Testis (tissue), 3 donors: Measurements from ENCODE around the gene MS4A15. TPM values are rescaled to one million over a fixed set of nuclear protein-coding genes. Genes with fewer than 3 reads are reported as not detected.

ENCODE experiments used
- DNase-seq: peaks from one replicate; pipeline ENCODE4 v3.0.0-alpha.2; 2019
- H3K27ac ChIP-seq, 2 donors: fragments of 200-600 bp; sonication (generic); one replicate each; pipeline ENCODE4 v1.5.1; 2019
- H3K27me3 ChIP-seq: fragments of 200-600 bp; sonication (generic); one replicate; pipeline ENCODE4 v1.5.1; 2019
- H3K36me3 ChIP-seq: fragments of 200-600 bp; sonication (generic); one replicate; pipeline ENCODE4 v1.5.1; 2017; ENCODE audit warnings: low read depth; ENCODE audit errors: missing control alignments
- H3K4me1 ChIP-seq: fragments of 200-600 bp; sonication (generic); one replicate; pipeline ENCODE4 v1.5.1; 2019
- H3K4me3 ChIP-seq, 2 donors: fragments of 200-600 bp; sonication (generic); one replicate each; pipeline ENCODE4 v1.5.1; 2017 to 2019
- H3K9me3 ChIP-seq: fragments of 200-600 bp; sonication (generic); one replicate; pipeline ENCODE4 v1.5.1; 2017
- CTCF ChIP-seq, 3 experiments: fragments of 450-650 bp in 2 of 3; fragments of 200-600 bp in 1 of 3; sonication (generic) in 1 of 3; IDR thresholded peaks; one replicate each; pipeline ENCODE4 v1.5.1; 2016 to 2019; ENCODE audit warnings: antibody characterized with exemption in 3 of 3, mild to moderate bottlenecking in 2 of 3, moderate library complexity in 1 of 3
- POLR2A ChIP-seq: fragments of 450-650 bp; IDR thresholded peaks from one replicate; pipeline ENCODE4 v1.6.1; 2017; ENCODE audit warnings: antibody characterized with exemption, mild to moderate bottlenecking, moderate library complexity
- WGBS, 2 donors: methylation state at CpG; one replicate each; pipeline ENCODE4 v1.1.5; 2018; 5-methylcytosine and 5-hydroxymethylcytosine counted together
- intact Hi-C: fragments of 100-400 bp; cut with DNase I; formaldehyde crosslinking; loops from one replicate; pipeline ENCODE4 v1.15.1; 2023; ENCODE audit warnings: low total_unique reads
- polyA plus RNA-seq: library from polyadenylated mRNA; stranded (reverse); fragments of 350-450 nt; fragmentation: Illumina TruSeq; extraction: RNeasy Lipid Tissue Mini Kit (QIAGEN cat#74804); gene quantifications from one replicate; pipeline ENCODE4 v1.2.3, GENCODE V29; 2014; ENCODE audit warnings: low read depth, low replicate concordance; ENCODE audit not compliant: insufficient read depth
- total RNA-seq, 2 donors: library from RNA; depleted of rRNA; stranded (reverse); fragments of >200 nt; gene quantifications; one replicate each; pipeline ENCODE4 v1.2.3, GENCODE V29; 2016

The MS4A15 gene
- total and polyA plus RNA-seq, 3 donors from 2014 or later = 0.31 to 0.82 (median 0.56) TPM

- 84 to 95% methylated on average over 4 to 11 of the region's 11 CpGs for WGBS, 2 donors
- Histone ChIP-seq H3K9me3 (no peaks in the 10 kb centered on the region), H3K4me3 (no peak overlapping the region), H3K27me3 (no peaks in the 10 kb centered on the region), H3K4me1 (peaks cover 5% of the 10 kb centered on the region), H3K27ac (no peak overlapping the region), H3K36me3 (no peaks in the 10 kb centered on the region)
- intact Hi-C loops = no loop called here
- no peak for TF ChIP-seq CTCF (IDR thresholded peaks at IDR 0.05)
- TF ChIP-seq POLR2A = no peak
- no peak for DNase-seq
Observed at GRCh38 chr11:60769811-60770210, 13.1 kb downstream of the MS4A15 start.

GRCh38 chr11:60771146-60771545, 14.5 kb downstream of the MS4A15 start:
- H3K36me3 ChIP-seq = no peaks in the 10 kb centered on the region
- no peak overlapping the region for H3K4me3 ChIP-seq
- H3K4me1 ChIP-seq = peaks cover 12% of the 10 kb centered on the region
- no peaks in the 10 kb centered on the region for H3K27me3 ChIP-seq
- 98 to 100% methylated on average over 4 of the region's 4 CpGs for WGBS, 2 donors
- H3K27ac ChIP-seq = no peak overlapping the region
- no peak for DNase-seq
- H3K9me3 ChIP-seq = no peaks in the 10 kb centered on the region
- TF ChIP-seq CTCF (IDR thresholded peaks at IDR 0.05) = no peak
- no peak for TF ChIP-seq POLR2A
- intact Hi-C loops = no loop called here

- Histone ChIP-seq H3K9me3 (no peaks in the 10 kb centered on the region), H3K27me3 (no peaks in the 10 kb centered on the region), H3K36me3 (no peaks in the 10 kb centered on the region), H3K4me1 (peaks cover 12% of the 10 kb centered on the region), H3K4me3 (no peak overlapping the region), H3K27ac (no peak overlapping the region)
- no peak for DNase-seq
- WGBS, 2 donors = 85 to 92% methylated on average over 13 to 16 of the region's 16 CpGs
- TF ChIP-seq POLR2A (no peak), CTCF (IDR thresholded peaks at IDR 0.05) (no peak)
- intact Hi-C loops = no loop called here
Observed at GRCh38 chr11:60771879-60772525, 15.3 kb downstream of the MS4A15 start.

GRCh38 chr11:60772666-60773065, 16.0 kb downstream of the MS4A15 start:
- Histone ChIP-seq H3K36me3 (no peaks in the 10 kb centered on the region), H3K27ac (no peak overlapping the region), H3K27me3 (no peaks in the 10 kb centered on the region), H3K4me3 (no peak overlapping the region), H3K9me3 (no peaks in the 10 kb centered on the region), H3K4me1 (peaks cover 12% of the 10 kb centered on the region)
- no peak for DNase-seq
- no peak for TF ChIP-seq CTCF (IDR thresholded peaks at IDR 0.05)
- no peak for TF ChIP-seq POLR2A
- WGBS, 2 donors = 74 to 81% methylated on average over 3 to 8 of the region's 8 CpGs
- intact Hi-C loops = no loop called here

GRCh38 chr11:60774726-60775125, 18.1 kb downstream of the MS4A15 start:
- Histone ChIP-seq H3K4me1 (peaks cover 12% of the 10 kb centered on the region), H3K4me3 (no peak overlapping the region), H3K27ac (no peak overlapping the region), H3K9me3 (no peaks in the 10 kb centered on the region), H3K27me3 (no peaks in the 10 kb centered on the region), H3K36me3 (no peaks in the 10 kb centered on the region)
- no peak for DNase-seq
- TF ChIP-seq POLR2A (no peak), CTCF (IDR thresholded peaks at IDR 0.05) (no peak)
- 84 to 85% methylated on average over 13 of the region's 13 CpGs for WGBS, 2 donors
- intact Hi-C loops = no loop called here
